ENCODE measurements around the gene OR2H2. TPM values are rescaled to one million over a fixed set of nuclear protein-coding genes. Genes with fewer than 3 reads are reported as not detected.

Gene OR2H2
- total RNA-seq, 4 donors from 2014 or later: not detected

- intact Hi-C loops (cut with DNase I; ENCODE audit: low total_unique reads): no loop called here
- TF ChIP-seq POLR2A (IDR thresholded peaks at IDR 0.05) (no peak), CTCF (IDR thresholded peaks at IDR 0.05) (no peak)
- H3K27ac ChIP-seq: no peak overlapping the region
- peaks cover 0 to 14% of the 10 kb centered on the region in 2 donors for H3K27me3 ChIP-seq
- no peaks in the 10 kb centered on the region for H3K36me3 ChIP-seq
- H3K9me3 ChIP-seq: no peaks in the 10 kb centered on the region
- no peaks in the 10 kb centered on the region for H3K4me1 ChIP-seq
- no peak overlapping the region for H3K4me3 ChIP-seq
- DNase-seq: no peak
These were observed 23.2 kb upstream of the OR2H2 start for GRCh38 chr6:29561606-29562181.

GRCh38 chr6:29563435-29563965, 21.4 kb upstream of the OR2H2 start:
- Histone ChIP-seq H3K4me3 (no peak overlapping the region), H3K4me1 (no peaks in the 10 kb centered on the region), H3K9me3 (no peaks in the 10 kb centered on the region), H3K36me3 (no peaks in the 10 kb centered on the region), H3K27me3 (peaks cover 0 to 11% of the 10 kb centered on the region in 2 donors), H3K27ac (no peak overlapping the region)
- DNase-seq: no peak
- no peak for TF ChIP-seq POLR2A (IDR thresholded peaks at IDR 0.05)
- TF ChIP-seq CTCF (IDR thresholded peaks at IDR 0.05): no peak
- intact Hi-C loops (cut with DNase I; ENCODE audit: low total_unique reads): no loop called here

- Histone ChIP-seq H3K27ac (no peak overlapping the region), H3K36me3 (no peaks in the 10 kb centered on the region), H3K27me3 (peaks cover 0 to 11% of the 10 kb centered on the region in 2 donors), H3K9me3 (no peaks in the 10 kb centered on the region), H3K4me3 (no peak overlapping the region), H3K4me1 (no peaks in the 10 kb centered on the region)
- TF ChIP-seq CTCF (IDR thresholded peaks at IDR 0.05) (no peak), POLR2A (IDR thresholded peaks at IDR 0.05) (no peak)
- intact Hi-C loops (cut with DNase I; ENCODE audit: low total_unique reads): no loop called here
- no peak for DNase-seq
These were observed 20.0 kb upstream of the OR2H2 start for GRCh38 chr6:29564875-29565274.

- Histone ChIP-seq H3K27ac (no peak overlapping the region), H3K4me3 (no peak overlapping the region), H3K27me3 (peaks cover 0 to 4% of the 10 kb centered on the region in 2 donors), H3K9me3 (no peaks in the 10 kb centered on the region), H3K36me3 (no peaks in the 10 kb centered on the region), H3K4me1 (no peaks in the 10 kb centered on the region)
- no peak for TF ChIP-seq CTCF (IDR thresholded peaks at IDR 0.05)
- no peak for TF ChIP-seq POLR2A (IDR thresholded peaks at IDR 0.05)
- DNase-seq: no peak
- intact Hi-C loops (cut with DNase I; ENCODE audit: low total_unique reads): no loop called here
These were observed 18.1 kb upstream of the OR2H2 start for GRCh38 chr6:29566856-29567255.

GRCh38 chr6:29567541-29567940, 17.4 kb upstream of the OR2H2 start:
- H3K36me3 ChIP-seq: no peaks in the 10 kb centered on the region
- no peaks in the 10 kb centered on the region for H3K4me1 ChIP-seq
- H3K27me3 ChIP-seq: peaks cover 0 to 4% of the 10 kb centered on the region in 2 donors
- TF ChIP-seq CTCF (IDR thresholded peaks at IDR 0.05) (no peak), POLR2A (IDR thresholded peaks at IDR 0.05) (no peak)
- no peak overlapping the region for H3K4me3 ChIP-seq
- DNase-seq: no peak
- H3K27ac ChIP-seq: no peak overlapping the region
- no peaks in the 10 kb centered on the region for H3K9me3 ChIP-seq
- intact Hi-C loops (cut with DNase I; ENCODE audit: low total_unique reads): no loop called here

All from uterus (tissue), 4 donors.